Neural progenitor cell (in vitro differentiated cells): ENCODE results near the gene OR2A5.

ENCODE experiments used
- EZH2 ChIP-seq: fragments of 200-600 bp; sonication (generic); IDR thresholded peaks from 2 replicates; pipeline ENCODE4 v1.6.1; 2017; ENCODE audit warnings: antibody characterized with exemption, mild to moderate bottlenecking, moderate library complexity
- EZH2phosphoT487 ChIP-seq: fragments of 200-600 bp; sonication (generic); IDR thresholded peaks from 2 replicates; pipeline ENCODE4 v1.6.1; 2017; ENCODE audit warnings: antibody characterized with exemption
- TF ChIP-seq, protein P1 (sequence below): fragments of 200-600 bp; sonication (generic); IDR thresholded peaks from 2 replicates; pipeline ENCODE4 v1.5.1; 2017; ENCODE audit warnings: antibody characterized with exemption, mild to moderate bottlenecking

GRCh38 chr7:144050093-144050492 is 1.3 kb downstream of the OR2A5 start:
- TF ChIP-seq, protein P1, sequence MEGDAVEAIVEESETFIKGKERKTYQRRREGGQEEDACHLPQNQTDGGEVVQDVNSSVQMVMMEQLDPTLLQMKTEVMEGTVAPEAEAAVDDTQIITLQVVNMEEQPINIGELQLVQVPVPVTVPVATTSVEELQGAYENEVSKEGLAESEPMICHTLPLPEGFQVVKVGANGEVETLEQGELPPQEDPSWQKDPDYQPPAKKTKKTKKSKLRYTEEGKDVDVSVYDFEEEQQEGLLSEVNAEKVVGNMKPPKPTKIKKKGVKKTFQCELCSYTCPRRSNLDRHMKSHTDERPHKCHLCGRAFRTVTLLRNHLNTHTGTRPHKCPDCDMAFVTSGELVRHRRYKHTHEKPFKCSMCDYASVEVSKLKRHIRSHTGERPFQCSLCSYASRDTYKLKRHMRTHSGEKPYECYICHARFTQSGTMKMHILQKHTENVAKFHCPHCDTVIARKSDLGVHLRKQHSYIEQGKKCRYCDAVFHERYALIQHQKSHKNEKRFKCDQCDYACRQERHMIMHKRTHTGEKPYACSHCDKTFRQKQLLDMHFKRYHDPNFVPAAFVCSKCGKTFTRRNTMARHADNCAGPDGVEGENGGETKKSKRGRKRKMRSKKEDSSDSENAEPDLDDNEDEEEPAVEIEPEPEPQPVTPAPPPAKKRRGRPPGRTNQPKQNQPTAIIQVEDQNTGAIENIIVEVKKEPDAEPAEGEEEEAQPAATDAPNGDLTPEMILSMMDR, result no peak
- no peak for TF ChIP-seq EZH2
- TF ChIP-seq EZH2phosphoT487, result no peak
